ENCODE measurements around the gene GTF2I. TPM values are rescaled to one million over a fixed set of nuclear protein-coding genes. Genes with fewer than 3 reads are reported as not detected.
"Not testable (repeated sequence)": the region's sequence is repeated elsewhere in the genome, so short reads cannot be mapped to it uniquely, and the experiment has no call there.

The GTF2I gene
- total RNA-seq, 4 donors from 2014 or later = 168 to 347 (median 193) TPM

DNA sequence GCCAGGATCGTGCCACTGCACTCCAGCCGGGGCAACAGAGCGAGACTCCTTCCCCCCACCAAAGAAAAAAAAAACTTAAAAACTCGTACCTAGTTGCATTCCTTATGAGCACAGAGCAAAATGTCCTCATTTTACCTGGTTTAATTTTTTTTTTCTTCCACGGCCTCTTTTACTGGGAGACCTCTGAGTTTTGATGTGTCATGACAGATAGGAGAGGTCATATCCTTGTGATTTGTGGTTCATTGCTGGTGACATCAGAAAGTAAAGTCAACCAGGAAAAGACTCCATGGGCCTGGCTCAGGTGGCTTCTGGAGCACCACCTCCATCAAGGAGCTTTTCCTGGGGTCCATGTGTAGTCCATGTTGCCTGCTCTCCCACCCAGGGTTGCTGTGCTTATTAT, 26.3 kb downstream of the GTF2I start:
- no peaks in the 10 kb centered on the region for H3K36me3 ChIP-seq
- DNase-seq = no peak
- H3K27me3 ChIP-seq = no peaks in the 10 kb centered on the region
- no peaks in the 10 kb centered on the region for H3K4me1 ChIP-seq
- H3K9me3 ChIP-seq = no peaks in the 10 kb centered on the region
- H3K27ac ChIP-seq = no peak overlapping the region
- H3K4me3 ChIP-seq = no peak overlapping the region
- no peak for TF ChIP-seq POLR2A (IDR thresholded peaks at IDR 0.05)
- TF ChIP-seq, protein P1, sequence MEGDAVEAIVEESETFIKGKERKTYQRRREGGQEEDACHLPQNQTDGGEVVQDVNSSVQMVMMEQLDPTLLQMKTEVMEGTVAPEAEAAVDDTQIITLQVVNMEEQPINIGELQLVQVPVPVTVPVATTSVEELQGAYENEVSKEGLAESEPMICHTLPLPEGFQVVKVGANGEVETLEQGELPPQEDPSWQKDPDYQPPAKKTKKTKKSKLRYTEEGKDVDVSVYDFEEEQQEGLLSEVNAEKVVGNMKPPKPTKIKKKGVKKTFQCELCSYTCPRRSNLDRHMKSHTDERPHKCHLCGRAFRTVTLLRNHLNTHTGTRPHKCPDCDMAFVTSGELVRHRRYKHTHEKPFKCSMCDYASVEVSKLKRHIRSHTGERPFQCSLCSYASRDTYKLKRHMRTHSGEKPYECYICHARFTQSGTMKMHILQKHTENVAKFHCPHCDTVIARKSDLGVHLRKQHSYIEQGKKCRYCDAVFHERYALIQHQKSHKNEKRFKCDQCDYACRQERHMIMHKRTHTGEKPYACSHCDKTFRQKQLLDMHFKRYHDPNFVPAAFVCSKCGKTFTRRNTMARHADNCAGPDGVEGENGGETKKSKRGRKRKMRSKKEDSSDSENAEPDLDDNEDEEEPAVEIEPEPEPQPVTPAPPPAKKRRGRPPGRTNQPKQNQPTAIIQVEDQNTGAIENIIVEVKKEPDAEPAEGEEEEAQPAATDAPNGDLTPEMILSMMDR (IDR thresholded peaks at IDR 0.05) = no peak

DNA sequence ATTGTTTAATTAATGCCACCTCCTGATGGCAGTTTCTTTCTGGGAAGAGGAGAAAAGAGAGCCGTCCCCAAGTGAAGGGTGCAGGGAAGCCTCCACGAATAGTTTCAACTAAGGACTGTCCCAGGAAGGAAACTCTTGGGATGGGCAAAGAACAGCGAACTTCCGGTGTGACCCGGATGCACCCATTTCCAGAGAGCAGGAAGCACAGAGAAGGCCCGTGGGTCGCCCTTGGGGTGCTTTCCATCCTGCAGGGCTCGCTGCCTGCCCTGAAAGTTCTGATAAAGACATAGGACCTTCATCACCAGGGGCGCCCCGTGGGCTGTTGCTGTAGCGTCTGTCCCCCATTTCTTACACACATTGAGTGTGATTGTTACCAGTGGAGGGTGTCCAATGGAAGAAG, 27.0 kb downstream of the GTF2I start:
- no peak for DNase-seq
- no peaks in the 10 kb centered on the region for H3K4me1 ChIP-seq
- H3K27ac ChIP-seq = no peak overlapping the region
- no peak overlapping the region for H3K4me3 ChIP-seq
- peaks cover 0 to 2% (median 0%) of the 10 kb centered on the region in 3 donors for H3K36me3 ChIP-seq
- TF ChIP-seq, protein P1 (IDR thresholded peaks at IDR 0.05) = no peak
- TF ChIP-seq POLR2A (IDR thresholded peaks at IDR 0.05) = no peak
- H3K27me3 ChIP-seq = no peaks in the 10 kb centered on the region
- no peaks in the 10 kb centered on the region for H3K9me3 ChIP-seq

DNA sequence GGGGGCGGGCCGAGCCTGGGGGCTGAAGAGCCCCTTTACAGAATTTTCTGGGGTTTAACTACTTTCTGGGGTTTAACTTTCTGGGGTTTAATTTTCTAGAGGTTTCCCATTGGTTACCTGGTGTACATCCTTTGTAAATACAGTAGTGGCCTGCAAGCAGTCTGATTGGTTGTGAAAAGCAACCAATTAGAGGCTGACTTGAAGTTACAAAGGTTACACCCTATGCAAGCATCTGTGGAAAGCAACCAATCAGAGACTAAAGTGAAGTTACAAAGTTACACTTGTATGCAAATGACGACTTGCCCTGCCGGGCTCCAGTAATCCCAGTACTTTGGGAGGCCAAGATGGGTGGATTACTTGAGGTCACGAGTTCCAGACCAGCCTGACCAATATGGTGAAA, 27.4 kb downstream of the GTF2I start:
- Histone ChIP-seq H3K9me3 (no peaks in the 10 kb centered on the region), H3K27me3 (no peaks in the 10 kb centered on the region), H3K4me1 (no peaks in the 10 kb centered on the region), H3K36me3 (peaks cover 0 to 7% (median 0%) of the 10 kb centered on the region in 3 donors), H3K4me3 (no peak overlapping the region), H3K27ac (no peak overlapping the region)
- DNase-seq = no peak
- no peak for TF ChIP-seq POLR2A (IDR thresholded peaks at IDR 0.05)
- TF ChIP-seq, protein P1 (IDR thresholded peaks at IDR 0.05) = no peak

DNA sequence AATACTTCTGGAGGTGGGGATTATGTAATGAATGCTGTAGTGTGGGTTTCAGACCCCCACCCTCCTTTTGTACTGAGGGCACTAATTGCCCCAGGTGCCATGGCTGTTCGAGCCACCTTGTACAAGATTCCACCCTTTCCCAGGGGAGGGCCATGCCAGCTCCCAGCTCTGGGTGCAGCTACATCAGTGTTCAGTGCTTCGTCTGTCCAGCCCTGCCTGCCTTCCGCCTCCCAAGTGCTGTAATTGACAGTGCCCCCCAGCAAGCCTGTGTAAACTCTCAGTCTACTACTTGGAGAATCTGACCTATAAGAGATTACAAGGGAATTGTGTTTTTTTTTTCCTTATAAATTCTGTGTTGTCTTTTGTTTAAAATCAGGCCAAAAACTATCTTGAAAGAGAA, 33.0 kb downstream of the GTF2I start:
- Histone ChIP-seq H3K36me3 (peaks cover 0 to 62% (median 0%) of the 10 kb centered on the region in 3 donors), H3K27ac (no peak overlapping the region), H3K9me3 (no peaks in the 10 kb centered on the region), H3K27me3 (no peaks in the 10 kb centered on the region), H3K4me1 (no peaks in the 10 kb centered on the region), H3K4me3 (no peak overlapping the region)
- no peak for TF ChIP-seq POLR2A (IDR thresholded peaks at IDR 0.05)
- TF ChIP-seq, protein P1 (IDR thresholded peaks at IDR 0.05) = no peak
- no peak for DNase-seq

DNA sequence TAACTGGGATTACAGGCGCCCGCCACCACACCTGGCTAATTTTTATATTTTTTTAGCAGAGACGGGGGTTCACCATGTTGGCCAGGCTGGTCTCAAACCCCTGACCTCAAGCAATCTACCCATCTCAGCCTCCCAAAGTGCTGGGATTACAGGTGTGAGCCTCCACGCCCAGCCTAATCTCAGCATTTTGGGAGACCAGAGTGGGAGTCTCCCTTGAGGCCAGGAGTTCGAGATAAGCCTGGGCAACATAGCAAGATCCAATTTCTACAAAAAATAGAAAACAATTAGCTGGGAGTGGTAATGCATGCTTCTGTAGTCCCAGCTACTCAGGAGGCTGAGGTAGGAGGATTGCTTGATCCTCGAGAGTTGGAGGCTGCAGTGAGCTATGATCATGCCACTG, 46.9 kb downstream of the GTF2I start:
- not testable (repeated sequence) for H3K9me3 ChIP-seq, H3K4me3 ChIP-seq, H3K27ac ChIP-seq, DNase-seq, H3K4me1 ChIP-seq, H3K27me3 ChIP-seq
- H3K36me3 ChIP-seq = peaks cover 0 to 96% (median 0%) of the 10 kb centered on the region in 3 donors

DNA sequence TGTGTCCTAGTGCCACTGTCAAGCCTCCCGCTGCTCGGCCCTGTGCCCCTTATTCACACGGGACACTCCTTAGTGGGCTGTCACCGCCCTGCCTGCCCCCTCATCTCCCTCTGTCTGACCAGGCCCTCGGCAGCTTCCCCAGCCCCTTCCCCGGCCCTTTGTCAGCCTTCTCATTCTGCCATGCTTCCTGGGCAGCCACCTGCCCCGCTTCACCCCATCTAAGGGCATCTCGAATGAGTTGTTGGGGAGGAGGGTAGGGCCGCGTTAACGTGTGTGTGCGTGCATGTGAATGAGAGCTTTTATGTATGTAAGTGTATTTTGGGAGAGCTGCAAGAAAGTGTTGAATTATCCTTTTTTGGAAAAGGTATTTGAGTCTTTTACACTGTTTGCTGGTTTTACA, 49.7 kb downstream of the GTF2I start:
- no peaks in the 10 kb centered on the region for H3K4me1 ChIP-seq
- H3K36me3 ChIP-seq = peaks cover 0 to 90% (median 0%) of the 10 kb centered on the region in 3 donors
- no peak overlapping the region for H3K4me3 ChIP-seq
- TF ChIP-seq POLR2A (IDR thresholded peaks at IDR 0.05) = no peak
- TF ChIP-seq, protein P1 (IDR thresholded peaks at IDR 0.05) = no peak
- H3K9me3 ChIP-seq = no peaks in the 10 kb centered on the region
- no peak overlapping the region for H3K27ac ChIP-seq
- no peaks in the 10 kb centered on the region for H3K27me3 ChIP-seq
- no peak for DNase-seq
